ENCODE results near the gene GTF2A1. TPM values are rescaled to one million over a fixed set of nuclear protein-coding genes. Genes with fewer than 3 reads are reported as not detected.
A peak's percentile ranks its signal among the peaks of the same experiment; 100 is the strongest.

Gene GTF2A1
- total RNA-seq, 1 donor from 2014 or later = 14.6 TPM

DNA sequence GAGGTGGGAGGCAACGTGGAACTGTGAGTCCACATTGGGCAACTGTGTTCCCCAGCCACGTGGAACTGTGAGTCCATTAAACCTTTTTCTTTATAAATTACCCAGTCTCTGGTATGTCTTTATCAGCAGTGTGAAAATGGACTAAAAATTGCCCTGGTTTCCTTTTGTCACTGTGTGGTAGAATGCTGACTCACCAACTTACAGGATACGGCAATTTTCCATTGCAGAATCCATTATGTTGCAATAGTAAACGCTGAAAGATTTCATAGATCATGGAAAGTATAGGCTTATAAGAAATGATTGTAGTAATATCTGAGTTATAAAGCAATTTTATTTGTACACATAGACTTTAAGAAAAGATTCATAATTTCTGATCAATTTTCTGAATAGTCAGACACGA, 93.0 kb downstream of the GTF2A1 start:
- Histone ChIP-seq H3K9ac (ENCODE audit: low read depth in 1 of 3, low read length in 3 of 3) (no peak overlapping the region), H3K27me3 (ENCODE audit: control insufficient read depth in 3 of 3, insufficient read depth in 3 of 3, low read length in 3 of 3) (no peaks in the 10 kb centered on the region), H3K4me3 (ENCODE audit: low read length in 3 of 3) (no peak overlapping the region), H3K36me3 (ENCODE audit: control insufficient read depth in 3 of 3, insufficient read depth in 3 of 3, low read length in 3 of 3) (no peaks in the 10 kb centered on the region), H3K9me3 (ENCODE audit: control insufficient read depth in 3 of 3, low read length in 3 of 3) (no peaks in the 10 kb centered on the region), H3K27ac (ENCODE audit: low read depth, low read length) (no peak overlapping the region), H3K4me1 (ENCODE audit: control insufficient read depth in 3 of 3, insufficient read depth in 3 of 3, low read length in 3 of 3) (no peaks in the 10 kb centered on the region)

DNA sequence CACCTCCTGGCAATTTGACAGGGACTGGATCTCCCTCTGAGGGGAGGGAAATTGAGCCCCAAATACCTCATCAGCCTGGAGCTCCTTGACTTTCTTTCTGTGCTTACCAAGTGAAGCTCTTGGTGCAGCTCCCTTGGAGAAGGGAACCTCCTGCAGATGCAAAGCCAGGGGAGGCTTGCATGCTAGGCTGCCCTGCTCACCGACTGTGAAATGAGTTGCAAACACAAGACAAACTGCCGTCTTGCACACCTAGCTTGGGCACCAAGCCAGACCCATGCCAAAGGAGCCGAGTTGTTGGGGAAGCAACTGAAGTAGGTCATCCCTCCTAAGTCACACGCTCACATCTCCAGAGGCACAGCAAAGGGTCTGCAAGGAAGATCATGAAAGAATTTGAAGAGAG, 95.2 kb downstream of the GTF2A1 start:
- no peaks in the 10 kb centered on the region for H3K27me3 ChIP-seq (ENCODE audit: control insufficient read depth in 3 of 3, insufficient read depth in 3 of 3, low read length in 3 of 3)
- H3K36me3 ChIP-seq (ENCODE audit: control insufficient read depth in 3 of 3, insufficient read depth in 3 of 3, low read length in 3 of 3) = no peaks in the 10 kb centered on the region
- H3K9me3 ChIP-seq (ENCODE audit: control insufficient read depth in 3 of 3, low read length in 3 of 3) = no peaks in the 10 kb centered on the region
- H3K9ac ChIP-seq (ENCODE audit: low read depth in 1 of 3, low read length in 3 of 3) = no peak overlapping the region
- H3K27ac ChIP-seq (ENCODE audit: low read depth, low read length) = no peak overlapping the region
- H3K4me1 ChIP-seq (ENCODE audit: control insufficient read depth in 3 of 3, insufficient read depth in 3 of 3, low read length in 3 of 3) = no peaks in the 10 kb centered on the region
- H3K4me3 ChIP-seq (ENCODE audit: low read length in 3 of 3) = no peak overlapping the region

Small RNA genes within 50 kb of the gene (small RNA-seq; reads per million reads assigned to genes)
- gene DYNLL1P1 (not detected), gene SNORA79 (0.74 reads per million, percentile 72 among the genes with 10 or more reads in this experiment)

Other genes starting within 250 kb of the GTF2A1 start
- 30.8 TPM for gene STON2, start 179.4 kb upstream of the GTF2A1 start, total RNA-seq

Measured in skeletal muscle tissue (tissue), 5 donors.